GM12864 (cell line): Measurements from ENCODE around the gene ASTE1.
"Not testable (repeated sequence)": the region's sequence is repeated elsewhere in the genome, so short reads cannot be mapped to it uniquely, and the experiment has no call there.

ENCODE experiments used
- DNase-seq: peaks from one replicate; pipeline ENCODE4 v3.0.0-alpha.2; 2011; ENCODE audit warnings: low read depth
- H3K4me3 ChIP-seq: 2 replicates; pipeline ENCODE4 v1.5.1; 2011; ENCODE audit warnings: mild to moderate bottlenecking, low read depth, low read length, control low read depth
- TF ChIP-seq, protein P1 (sequence below): IDR thresholded peaks from 2 replicates; pipeline ENCODE4 v1.5.1; 2011; ENCODE audit warnings: low read depth, mild to moderate bottlenecking, moderate library complexity, low read length, control low read depth, inconsistent platforms; ENCODE audit errors: missing control alignments

The ASTE1 gene

DNA sequence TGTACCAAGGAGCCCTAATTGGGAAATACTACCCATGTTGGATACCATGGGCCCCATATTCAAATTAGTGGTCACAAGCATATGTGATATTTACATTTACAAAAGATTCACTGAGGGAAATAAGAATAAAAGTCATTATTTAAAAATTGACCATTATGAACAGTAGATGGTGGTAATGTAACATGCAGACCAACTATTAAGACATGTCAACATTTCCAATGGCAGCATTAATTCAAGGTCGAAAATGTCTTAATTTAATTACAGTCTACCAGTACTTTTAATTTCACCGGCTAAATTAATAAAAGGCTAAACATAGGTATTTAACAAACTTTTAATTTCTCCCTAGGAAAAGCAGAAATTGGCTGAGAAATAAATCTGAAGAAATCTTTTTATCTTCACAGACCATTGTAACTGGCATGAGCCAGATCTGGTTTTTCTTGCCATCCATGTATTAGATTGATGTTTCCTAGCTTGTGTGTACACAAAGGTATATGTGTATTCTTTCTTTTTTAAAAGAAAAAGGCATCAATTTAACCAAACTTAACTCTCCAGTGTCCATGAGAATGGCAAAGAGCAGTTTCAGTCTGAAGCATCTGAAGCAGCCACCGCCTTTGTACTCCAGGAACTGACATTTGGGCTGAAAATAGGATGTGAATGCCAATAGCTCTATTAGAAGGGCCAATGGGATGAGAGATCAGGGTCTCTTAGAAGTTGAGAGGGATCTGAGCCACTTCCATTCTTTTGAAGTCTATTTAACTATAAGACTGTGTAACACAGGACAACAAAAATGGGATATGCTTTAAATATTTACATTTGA, 26.6 kb upstream of the ASTE1 start:
- DNase-seq = no peak
- TF ChIP-seq, protein P1, sequence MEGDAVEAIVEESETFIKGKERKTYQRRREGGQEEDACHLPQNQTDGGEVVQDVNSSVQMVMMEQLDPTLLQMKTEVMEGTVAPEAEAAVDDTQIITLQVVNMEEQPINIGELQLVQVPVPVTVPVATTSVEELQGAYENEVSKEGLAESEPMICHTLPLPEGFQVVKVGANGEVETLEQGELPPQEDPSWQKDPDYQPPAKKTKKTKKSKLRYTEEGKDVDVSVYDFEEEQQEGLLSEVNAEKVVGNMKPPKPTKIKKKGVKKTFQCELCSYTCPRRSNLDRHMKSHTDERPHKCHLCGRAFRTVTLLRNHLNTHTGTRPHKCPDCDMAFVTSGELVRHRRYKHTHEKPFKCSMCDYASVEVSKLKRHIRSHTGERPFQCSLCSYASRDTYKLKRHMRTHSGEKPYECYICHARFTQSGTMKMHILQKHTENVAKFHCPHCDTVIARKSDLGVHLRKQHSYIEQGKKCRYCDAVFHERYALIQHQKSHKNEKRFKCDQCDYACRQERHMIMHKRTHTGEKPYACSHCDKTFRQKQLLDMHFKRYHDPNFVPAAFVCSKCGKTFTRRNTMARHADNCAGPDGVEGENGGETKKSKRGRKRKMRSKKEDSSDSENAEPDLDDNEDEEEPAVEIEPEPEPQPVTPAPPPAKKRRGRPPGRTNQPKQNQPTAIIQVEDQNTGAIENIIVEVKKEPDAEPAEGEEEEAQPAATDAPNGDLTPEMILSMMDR = peak; percentile 8
- H3K4me3 ChIP-seq = no peak overlapping the region

DNA sequence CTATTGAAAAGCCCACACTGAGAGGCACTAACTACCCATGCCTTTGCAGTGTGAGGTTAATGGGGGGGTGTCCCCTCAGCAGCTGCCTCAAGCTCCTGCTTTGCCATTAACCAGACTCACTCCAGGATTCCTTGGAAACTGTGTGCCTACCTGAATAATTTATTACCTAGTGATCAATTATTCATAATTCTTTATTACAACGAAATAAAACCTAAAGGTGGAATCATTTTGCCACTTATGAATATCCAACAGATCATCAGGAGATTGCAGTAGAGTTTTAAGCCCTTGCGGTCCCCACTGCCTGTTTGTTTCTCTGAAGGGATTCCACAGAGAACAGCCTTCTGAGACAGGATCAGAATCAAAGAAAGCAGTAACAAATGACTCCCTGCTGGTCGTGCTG, 23.4 kb upstream of the ASTE1 start:
- H3K4me3 ChIP-seq = no peak overlapping the region
- TF ChIP-seq, protein P1 = no peak

DNA sequence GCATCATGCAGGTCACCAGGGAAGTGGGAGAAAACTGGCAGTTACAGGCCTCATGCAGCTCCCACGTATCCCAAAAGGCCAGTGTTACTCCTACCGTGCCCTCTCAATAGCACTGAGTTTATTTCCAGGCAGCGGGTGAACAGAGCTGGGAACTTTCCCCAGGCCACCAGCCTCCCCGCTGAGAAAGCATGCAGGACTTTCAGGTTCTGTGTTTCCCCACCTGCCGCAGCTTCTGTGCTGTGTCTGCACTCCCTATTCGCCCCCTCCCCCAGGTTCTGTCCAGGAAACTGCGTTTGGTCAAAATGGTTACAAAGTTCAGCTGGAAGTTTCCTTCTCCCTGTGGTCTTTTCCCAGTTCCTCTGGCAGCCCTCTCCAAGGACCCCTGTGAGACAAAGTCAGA, 21.4 kb upstream of the ASTE1 start:
- no peak for DNase-seq
- TF ChIP-seq, protein P1 = no peak
- H3K4me3 ChIP-seq = no peak overlapping the region

More for the DNA sequence above, 23.4 kb upstream of the ASTE1 start:
- DNase-seq = no peak

DNA sequence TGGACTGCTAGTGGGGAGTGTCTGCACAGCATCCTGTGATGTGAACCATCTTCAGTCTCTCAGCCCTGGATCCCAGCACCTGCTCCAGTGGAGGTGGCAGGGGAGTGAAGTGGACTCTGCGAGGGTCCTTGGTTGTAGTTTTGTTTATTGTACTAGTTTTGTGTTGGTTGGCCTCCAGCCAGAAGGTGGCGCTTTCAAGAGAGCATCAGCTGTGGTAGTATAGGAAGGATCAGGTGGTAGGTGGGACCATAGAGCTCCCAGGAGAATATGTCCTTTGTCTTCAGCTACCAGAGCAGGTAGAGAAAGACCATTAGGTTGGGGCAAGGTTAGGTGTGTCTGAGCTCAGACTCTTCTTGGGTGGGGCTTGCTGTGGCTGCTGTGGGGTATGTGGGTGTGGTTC, 21.0 kb upstream of the ASTE1 start:
- no peak for DNase-seq
- TF ChIP-seq, protein P1 = peak; percentile 40
- H3K4me3 ChIP-seq = no peak overlapping the region

DNA sequence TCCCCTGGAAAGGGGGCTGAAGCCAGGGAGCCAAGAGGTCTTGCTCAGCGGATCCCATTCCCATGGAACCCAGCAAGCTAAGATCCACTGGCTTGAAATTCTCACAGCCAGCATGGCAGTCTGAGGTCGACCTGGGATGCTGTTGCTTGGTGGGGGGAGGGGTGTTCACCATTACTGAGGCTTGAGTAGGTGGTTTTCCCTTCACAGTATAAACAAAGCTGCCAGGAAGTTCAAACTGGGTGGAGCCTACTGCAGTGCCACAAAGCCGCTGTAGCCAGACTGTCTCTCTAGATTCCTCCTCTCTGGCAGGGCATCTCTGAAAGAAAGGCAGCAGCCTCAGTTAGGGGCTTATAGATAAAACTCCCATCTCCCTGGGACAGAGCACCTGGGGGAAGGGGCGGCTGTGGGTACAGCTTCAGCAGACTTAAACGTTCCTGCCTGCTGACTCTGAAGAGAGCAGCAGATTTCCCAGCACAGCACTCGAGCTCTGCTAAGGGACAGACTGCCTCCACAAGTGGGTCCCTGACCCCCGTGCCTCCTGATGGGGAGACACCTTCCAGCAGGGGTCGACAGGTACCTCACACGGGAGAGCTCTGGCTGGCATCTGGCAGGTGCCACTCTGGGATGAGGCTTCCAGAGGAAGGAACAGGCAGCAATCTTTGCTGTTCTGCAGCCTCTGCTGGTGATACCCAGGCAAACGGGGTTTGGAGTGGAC, 15.8 kb upstream of the ASTE1 start:
- DNase-seq, H3K4me3 ChIP-seq: not testable (repeated sequence)

DNA sequence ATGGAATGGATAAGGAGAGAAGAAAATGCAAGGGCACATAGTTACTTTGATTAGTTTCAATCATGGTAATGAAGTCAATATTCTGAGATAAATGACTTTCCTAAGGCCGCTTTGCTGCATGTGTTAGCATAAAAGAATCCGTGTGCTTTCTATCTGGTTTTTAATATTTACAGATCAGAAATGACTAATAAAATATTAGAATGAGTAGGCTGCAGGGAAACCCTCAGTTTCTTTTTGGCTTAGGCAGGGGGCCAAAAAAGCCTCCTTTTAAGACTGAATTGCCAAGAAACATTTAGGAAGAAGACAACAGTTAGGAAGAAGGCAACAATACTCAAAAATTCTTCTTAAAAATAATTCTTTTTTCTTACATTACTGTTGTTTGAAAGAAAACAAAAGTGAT, 11.7 kb upstream of the ASTE1 start:
- TF ChIP-seq, protein P1 = no peak
- H3K4me3 ChIP-seq = no peak overlapping the region
- DNase-seq = no peak

DNA sequence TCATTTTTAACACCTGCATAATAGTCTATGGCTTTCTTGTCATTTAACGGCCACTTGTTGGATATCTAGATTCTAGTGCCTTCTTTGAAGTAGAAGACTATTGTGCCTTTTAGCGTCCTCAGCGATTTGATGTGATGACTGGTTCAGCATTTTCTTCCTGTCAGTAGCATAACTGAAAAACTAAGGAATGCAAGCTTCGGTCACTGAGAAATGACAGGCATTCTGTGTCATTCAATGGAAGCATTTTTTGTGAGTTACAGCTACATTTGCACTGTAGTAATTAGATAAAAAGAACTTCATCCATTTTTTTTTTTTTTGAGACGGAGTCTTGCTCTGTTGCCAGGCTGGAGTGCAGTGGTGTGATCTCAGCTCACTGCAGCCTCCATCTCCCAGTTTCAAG, 10.4 kb upstream of the ASTE1 start:
- no peak overlapping the region for H3K4me3 ChIP-seq
- TF ChIP-seq, protein P1 = no peak
- no peak for DNase-seq
